ENCODE data around the gene HUWE1. TPM values are rescaled to one million over a fixed set of nuclear protein-coding genes. Genes with fewer than 3 reads are reported as not detected.

HUWE1 gene
- total and polyA plus RNA-seq, 2 of the 13 experiments (the other 11 are each of a cell fraction or from before 2014, with no cell fraction given): 63.2 to 68.1 TPM

GRCh38 chrX:53558646-53559045, 127.9 kb downstream of the HUWE1 start:
- H3K9ac ChIP-seq (ENCODE audit: insufficient read depth, low read depth, low read length): no peak overlapping the region
- in situ Hi-C loops (cut with HindIII; ENCODE audit: extremely low pct_ligation_motif_present, low pct_unique_long_range_greater_than_20kb): no loop called here
- no peak for FAIRE-seq
- no peak overlapping the region for H3K27ac ChIP-seq (ENCODE audit: extremely low read length, insufficient read depth, low read length)
- H4K20me1 ChIP-seq (ENCODE audit: insufficient read depth, low read length): no peaks in the 10 kb centered on the region
- H3K4me2 ChIP-seq (ENCODE audit: low read depth, low read length): no peak overlapping the region
- no peaks in the 10 kb centered on the region for H3K27me3 ChIP-seq (ENCODE audit: control insufficient read depth in 1 of 2, insufficient read depth in 2 of 2, low read length in 2 of 2)
- no peaks in the 10 kb centered on the region for H3K79me2 ChIP-seq (ENCODE audit: insufficient read depth, low read length)
- H3K4me1 ChIP-seq (ENCODE audit: insufficient read depth, low read length): no peaks in the 10 kb centered on the region
- H3K9me3 ChIP-seq (ENCODE audit: low read length): no peaks in the 10 kb centered on the region
- ChIA-PET CTCF (ENCODE audit: low intra/inter-chr PET ratio, low total read pairs) (no interaction called here), POLR2A (no interaction called here)
- DNase-seq (ENCODE audit: low spot score): no peak
- WGBS (ENCODE audit: low lambda C conversion rate): 98% methylated on average over 3 of the region's 6 CpGs
- peaks cover 24 to 79% of the 10 kb centered on the region in 2 experiments for H3K36me3 ChIP-seq (replicated peaks in 1 of 2; ENCODE audit: control insufficient read depth in 1 of 2, insufficient read depth in 2 of 2, low read length in 2 of 2)
- H3K4me3 ChIP-seq (replicated peaks in 1 of 3; ENCODE audit: insufficient read depth in 1 of 3, low read depth in 2 of 3, low read length in 3 of 3): no peak overlapping the region
- no peak for TF ChIP-seq ZMYM3 (CRISPR knock-in tag; IDR thresholded peaks at IDR 0.05)
- no peak for TF ChIP-seq SRSF1 (optimal IDR thresholded peaks at IDR 0.05; ENCODE audit: low read depth, low read length)
- no peak for TF ChIP-seq CSRNP1 (CRISPR knock-in tag; IDR thresholded peaks at IDR 0.05)
- no peak for TF ChIP-seq ZNF264 (CRISPR knock-in tag; IDR thresholded peaks at IDR 0.05)
- no peak for TF ChIP-seq CCAR2 (optimal IDR thresholded peaks at IDR 0.05; ENCODE audit: low read depth, low read length)
- no peak for TF ChIP-seq ZNF674 (CRISPR knock-in tag; IDR thresholded peaks at IDR 0.05; ENCODE audit: low read depth)
- TF ChIP-seq ZNF710 (CRISPR knock-in tag; IDR thresholded peaks at IDR 0.05; ENCODE audit: borderline replicate concordance): no peak
- TF ChIP-seq CEBPG (CRISPR knock-in tag; IDR thresholded peaks at IDR 0.05): no peak
- no peak for TF ChIP-seq ZNF503 (CRISPR knock-in tag; IDR thresholded peaks at IDR 0.05)
- TF ChIP-seq ZNF691 (CRISPR knock-in tag; IDR thresholded peaks at IDR 0.05; ENCODE audit: borderline replicate concordance, low read depth): no peak
- TF ChIP-seq TRAFD1 (CRISPR knock-in tag; IDR thresholded peaks at IDR 0.05; ENCODE audit: borderline replicate concordance): no peak
- no peak for TF ChIP-seq RFX1 (IDR thresholded peaks at IDR 0.05)
- no peak for TF ChIP-seq SRSF9 (IDR thresholded peaks at IDR 0.05; ENCODE audit: borderline replicate concordance, insufficient read depth, low read depth, low read length, poor library complexity, severe bottlenecking)
- no peak overlapping the region for H2AFZ ChIP-seq (ENCODE audit: low read length)
- no peak for ATAC-seq
- intact Hi-C loops (cut with micrococcal nuclease; ENCODE audit: unreplicated experiment): no loop called here
- BruUV-seq (replicated peaks): no TSS peak
